ENCODE measurements around the gene GHDC.

GRCh38 chr17:42201458-42201772, 7.1 kb upstream of the GHDC start:
- TF ChIP-seq, protein P1, sequence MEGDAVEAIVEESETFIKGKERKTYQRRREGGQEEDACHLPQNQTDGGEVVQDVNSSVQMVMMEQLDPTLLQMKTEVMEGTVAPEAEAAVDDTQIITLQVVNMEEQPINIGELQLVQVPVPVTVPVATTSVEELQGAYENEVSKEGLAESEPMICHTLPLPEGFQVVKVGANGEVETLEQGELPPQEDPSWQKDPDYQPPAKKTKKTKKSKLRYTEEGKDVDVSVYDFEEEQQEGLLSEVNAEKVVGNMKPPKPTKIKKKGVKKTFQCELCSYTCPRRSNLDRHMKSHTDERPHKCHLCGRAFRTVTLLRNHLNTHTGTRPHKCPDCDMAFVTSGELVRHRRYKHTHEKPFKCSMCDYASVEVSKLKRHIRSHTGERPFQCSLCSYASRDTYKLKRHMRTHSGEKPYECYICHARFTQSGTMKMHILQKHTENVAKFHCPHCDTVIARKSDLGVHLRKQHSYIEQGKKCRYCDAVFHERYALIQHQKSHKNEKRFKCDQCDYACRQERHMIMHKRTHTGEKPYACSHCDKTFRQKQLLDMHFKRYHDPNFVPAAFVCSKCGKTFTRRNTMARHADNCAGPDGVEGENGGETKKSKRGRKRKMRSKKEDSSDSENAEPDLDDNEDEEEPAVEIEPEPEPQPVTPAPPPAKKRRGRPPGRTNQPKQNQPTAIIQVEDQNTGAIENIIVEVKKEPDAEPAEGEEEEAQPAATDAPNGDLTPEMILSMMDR (IDR thresholded peaks at IDR 0.05; ENCODE audit: low read length): no peak
- TF ChIP-seq EZH2 (IDR thresholded peaks at IDR 0.05; ENCODE audit: borderline replicate concordance, low read length): no peak

All from OCI-LY1 (cell line).